ENCODE data around the gene P3H1. TPM values are rescaled to one million over a fixed set of nuclear protein-coding genes. Genes with fewer than 3 reads are reported as not detected.

Gene P3H1
- total RNA-seq, 1 experiment from 2014 or later, result 47.1 TPM

DNA sequence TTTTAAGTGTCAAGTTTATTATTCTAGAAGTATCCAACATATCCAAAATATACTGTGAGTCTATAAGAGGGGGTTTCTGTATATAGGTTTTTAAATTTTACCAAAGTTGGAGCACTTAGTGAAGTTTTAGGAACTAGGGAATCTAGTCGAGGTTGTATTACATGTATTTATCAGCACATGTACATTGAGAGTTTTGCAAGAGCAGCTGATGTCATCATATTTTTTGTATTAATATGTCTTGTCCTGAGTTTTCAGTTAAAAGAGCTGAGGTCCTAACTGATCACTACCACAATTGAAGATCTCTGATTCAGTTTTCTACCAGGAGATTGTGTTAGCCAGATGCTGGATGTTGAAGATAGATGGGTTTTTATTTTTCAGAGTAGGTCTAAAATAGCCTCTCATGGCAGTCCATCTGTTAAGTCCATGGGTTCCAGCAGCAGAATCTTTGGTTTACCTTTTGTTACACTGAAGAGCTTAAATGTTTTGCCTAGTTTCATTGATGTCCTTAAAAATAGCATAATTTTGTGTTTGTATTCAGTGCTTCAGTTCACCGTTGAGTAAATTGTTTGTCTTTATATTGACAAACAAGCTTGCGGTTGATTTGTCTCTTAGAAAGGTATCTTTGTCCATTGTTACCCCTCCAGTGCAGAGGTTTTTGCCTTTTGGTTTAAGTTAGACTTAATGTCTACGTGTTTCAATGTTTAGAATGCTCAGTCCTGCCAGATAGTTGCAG, 68.6 kb downstream of the P3H1 start:
- no peaks in the 10 kb centered on the region for H3K4me1 ChIP-seq (ENCODE audit: insufficient read depth, low read length)
- H3K27me3 ChIP-seq (ENCODE audit: insufficient read depth, low read length), result no peaks in the 10 kb centered on the region
- peaks cover 9% of the 10 kb centered on the region; the same call in 1 of the 2 replicates for H3K79me2 ChIP-seq (ENCODE audit: insufficient read depth, low read length)
- H3K4me2 ChIP-seq (ENCODE audit: insufficient read depth, insufficient read length, low read length), result no peak overlapping the region
- no peak overlapping the region for H3K4ac ChIP-seq (ENCODE audit: low read depth, low read length)
- H3T11ph ChIP-seq (ENCODE audit: low read length), result no peak overlapping the region
- H2BK15ac ChIP-seq (ENCODE audit: low read depth, low read length), result no peak overlapping the region
- no peaks in the 10 kb centered on the region for H3K23me2 ChIP-seq (ENCODE audit: insufficient read length, low read depth, low read length, poor library complexity, severe bottlenecking)
- H4K20me1 ChIP-seq (ENCODE audit: control insufficient read depth, insufficient read depth, insufficient read length), result no peaks in the 10 kb centered on the region
- no CpG with 5 or more reads among the region's 4 CpGs for WGBS (ENCODE audit: extremely low coverage, insufficient read length, low lambda C conversion rate)
- H2AK5ac ChIP-seq (ENCODE audit: insufficient read length, low read length), result no peak overlapping the region
- H2BK5ac ChIP-seq (ENCODE audit: insufficient read length, low read length), result no peak overlapping the region
- no peak overlapping the region for H4K91ac ChIP-seq (ENCODE audit: insufficient read length, low read depth, low read length)
- H3K27ac ChIP-seq (ENCODE audit: insufficient read length, low read depth, low read length), result no peak overlapping the region
- H3K4me3 Mint-ChIP-seq, result no peak overlapping the region
- H3K18ac ChIP-seq (ENCODE audit: insufficient read length, low read depth, low read length), result no peak overlapping the region
- peaks cover 3% of the 10 kb centered on the region for H3K79me1 ChIP-seq (ENCODE audit: insufficient read depth, low read depth, low read length, poor library complexity, severe bottlenecking)
- no peak overlapping the region for H3K9ac ChIP-seq (ENCODE audit: extremely low read depth, insufficient read length, low read length)
- TF ChIP-seq, protein P1, sequence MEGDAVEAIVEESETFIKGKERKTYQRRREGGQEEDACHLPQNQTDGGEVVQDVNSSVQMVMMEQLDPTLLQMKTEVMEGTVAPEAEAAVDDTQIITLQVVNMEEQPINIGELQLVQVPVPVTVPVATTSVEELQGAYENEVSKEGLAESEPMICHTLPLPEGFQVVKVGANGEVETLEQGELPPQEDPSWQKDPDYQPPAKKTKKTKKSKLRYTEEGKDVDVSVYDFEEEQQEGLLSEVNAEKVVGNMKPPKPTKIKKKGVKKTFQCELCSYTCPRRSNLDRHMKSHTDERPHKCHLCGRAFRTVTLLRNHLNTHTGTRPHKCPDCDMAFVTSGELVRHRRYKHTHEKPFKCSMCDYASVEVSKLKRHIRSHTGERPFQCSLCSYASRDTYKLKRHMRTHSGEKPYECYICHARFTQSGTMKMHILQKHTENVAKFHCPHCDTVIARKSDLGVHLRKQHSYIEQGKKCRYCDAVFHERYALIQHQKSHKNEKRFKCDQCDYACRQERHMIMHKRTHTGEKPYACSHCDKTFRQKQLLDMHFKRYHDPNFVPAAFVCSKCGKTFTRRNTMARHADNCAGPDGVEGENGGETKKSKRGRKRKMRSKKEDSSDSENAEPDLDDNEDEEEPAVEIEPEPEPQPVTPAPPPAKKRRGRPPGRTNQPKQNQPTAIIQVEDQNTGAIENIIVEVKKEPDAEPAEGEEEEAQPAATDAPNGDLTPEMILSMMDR (conservative IDR thresholded peaks at IDR 0.05), result no peak
- H2AFZ ChIP-seq (ENCODE audit: low read length), result no peak overlapping the region
- DNase-seq, result no peak
- no peak overlapping the region for H2BK20ac ChIP-seq (ENCODE audit: low read depth, low read length, poor library complexity, severe bottlenecking)
- no peak overlapping the region for H3K27ac Mint-ChIP-seq
- peaks cover 1% of the 10 kb centered on the region for H3K27me3 Mint-ChIP-seq (ENCODE audit: low read depth)
- no peak overlapping the region for H3K14ac ChIP-seq (ENCODE audit: insufficient read depth, low read length)
- H3K36me3 Mint-ChIP-seq (ENCODE audit: insufficient read depth in 1 of 3, low read depth in 3 of 3), result peaks cover 80 to 98% (median 98%) of the 10 kb centered on the region in 3 experiments
- H3K23ac ChIP-seq (ENCODE audit: insufficient read length, low read depth, low read length), result no peak overlapping the region
- no peak overlapping the region for H4K5ac ChIP-seq (ENCODE audit: insufficient read length, low read depth, low read length)
- H4K8ac ChIP-seq (replicated peaks; ENCODE audit: insufficient read length, low read depth, low read length), result no peak overlapping the region
- H3K9me3 ChIP-seq (ENCODE audit: control insufficient read depth, low read depth, low read length), result no peaks in the 10 kb centered on the region
- H3K4me1 Mint-ChIP-seq, result no peaks in the 10 kb centered on the region; a peak in 1 of 4 replicates
- no peak overlapping the region for H2BK120ac ChIP-seq (ENCODE audit: low read depth, low read length, poor library complexity, severe bottlenecking)
- H2BK12ac ChIP-seq (ENCODE audit: insufficient read length, low read depth, low read length), result no peak overlapping the region
- no peaks in the 10 kb centered on the region for H3K9me3 Mint-ChIP-seq
- no peak overlapping the region for H3K56ac ChIP-seq (ENCODE audit: insufficient read length, low read depth, low read length)

Other genes starting within 250 kb of the P3H1 start
- 87.5 and 89.3 TPM in 2 replicates for gene PPIH, start 108.6 kb downstream of the P3H1 start, total RNA-seq (2021)
- 1,019 and 1,029 TPM in 2 replicates for gene YBX1, start 84.6 kb downstream of the P3H1 start, total RNA-seq (2021)
- gene CLDN19, start 26.8 kb downstream of the P3H1 start, total RNA-seq (2021), result 11.1 and 12.5 TPM in 2 replicates
- gene C1orf50, start 221 bp upstream of the P3H1 start, total RNA-seq (2021), result 6.1 and 7.7 TPM in 2 replicates
- 0.17 and 0.44 TPM in 2 replicates for gene TMEM269, start 18.0 kb upstream of the P3H1 start, total RNA-seq (2021)
- gene ERMAP, start 50.1 kb upstream of the P3H1 start, total RNA-seq (2021), result 4.3 and 4.5 TPM in 2 replicates
- 37.9 and 41.3 TPM in 2 replicates for gene SVBP, start 50.4 kb upstream of the P3H1 start, total RNA-seq (2021)
- gene ZNF691, start 79.6 kb upstream of the P3H1 start, total RNA-seq (2021), result 18.6 and 20.1 TPM in 2 replicates
- 186 and 187 TPM in 2 replicates for gene SLC2A1, start 191.8 kb upstream of the P3H1 start, total RNA-seq (2021)

Measured in H9 (cell line).